Activated gamma-delta T cell treated with anti-CD3 and anti-CD28 coated beads, Interleukin-2, amount 50 U/mL, for 16 hours (primary cell): ENCODE data around the gene BRD8.
"Not testable (repeated sequence)": the region's sequence is repeated elsewhere in the genome, so short reads cannot be mapped to it uniquely, and the experiment has no call there.

Source experiments
- DNase-seq: peaks from one replicate; pipeline ENCODE4 v3.0.0-alpha.2; 2020; ENCODE audit warnings: low read depth

BRD8 gene

DNA sequence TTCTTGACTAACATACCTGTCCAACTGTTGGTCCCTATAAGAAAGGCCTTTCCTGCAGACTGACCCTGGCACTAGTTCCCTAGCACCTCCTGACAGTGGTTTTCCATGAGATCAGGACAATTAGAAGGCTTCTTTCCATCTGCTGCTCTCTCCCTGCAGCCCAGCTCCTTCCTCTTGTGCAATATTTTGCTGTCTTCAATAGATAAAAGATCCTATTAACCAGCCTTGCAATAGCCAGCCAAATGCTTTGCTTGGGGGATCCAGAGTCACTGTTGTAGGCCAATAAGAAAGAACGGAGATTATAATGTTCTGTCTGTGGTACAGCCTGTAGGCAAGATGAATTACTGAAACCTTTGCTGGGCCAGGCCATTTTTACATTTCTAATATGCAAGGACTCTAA lies 20.8 kb downstream of the BRD8 start:
- no peak for DNase-seq

DNA sequence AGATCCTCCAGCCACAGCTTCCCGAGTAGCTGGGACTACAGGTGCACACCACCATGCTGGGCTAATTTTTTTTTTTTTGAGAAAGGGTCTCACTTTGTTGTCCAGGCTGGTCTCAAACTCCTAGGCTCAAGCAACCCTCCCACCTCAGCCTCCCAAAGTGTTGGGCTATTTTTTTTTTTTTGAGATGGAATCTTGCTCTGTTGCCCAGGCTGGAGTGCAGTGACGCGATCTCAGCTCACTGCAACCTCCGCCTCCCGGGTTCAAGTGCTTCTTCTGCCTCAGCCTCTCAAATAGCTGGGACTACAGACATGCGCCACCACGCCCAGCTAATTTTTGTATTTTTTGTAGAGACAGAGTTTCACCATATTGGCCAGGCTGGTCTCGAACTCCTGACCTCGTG lies 22.5 kb downstream of the BRD8 start:
- not testable (repeated sequence) for DNase-seq

DNA sequence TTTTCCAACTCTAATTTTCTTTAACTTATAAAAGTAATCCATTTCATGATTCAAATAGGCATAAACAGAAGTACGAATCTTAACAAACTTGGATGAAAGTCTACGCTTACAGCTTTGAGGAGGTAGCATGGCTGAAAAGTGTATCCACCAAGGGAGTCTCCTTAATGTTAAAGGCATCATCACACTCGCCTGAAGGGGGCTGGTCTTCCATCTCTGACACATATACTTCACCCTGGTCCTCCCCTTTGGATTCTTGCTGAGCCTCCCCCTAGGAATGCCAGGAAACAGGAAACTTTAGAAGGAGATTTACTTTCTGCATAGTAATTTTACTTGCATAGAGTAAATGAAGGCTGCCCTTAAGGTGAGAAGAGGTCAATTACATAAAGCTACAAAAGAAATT lies 28.9 kb downstream of the BRD8 start:
- no peak for DNase-seq

DNA sequence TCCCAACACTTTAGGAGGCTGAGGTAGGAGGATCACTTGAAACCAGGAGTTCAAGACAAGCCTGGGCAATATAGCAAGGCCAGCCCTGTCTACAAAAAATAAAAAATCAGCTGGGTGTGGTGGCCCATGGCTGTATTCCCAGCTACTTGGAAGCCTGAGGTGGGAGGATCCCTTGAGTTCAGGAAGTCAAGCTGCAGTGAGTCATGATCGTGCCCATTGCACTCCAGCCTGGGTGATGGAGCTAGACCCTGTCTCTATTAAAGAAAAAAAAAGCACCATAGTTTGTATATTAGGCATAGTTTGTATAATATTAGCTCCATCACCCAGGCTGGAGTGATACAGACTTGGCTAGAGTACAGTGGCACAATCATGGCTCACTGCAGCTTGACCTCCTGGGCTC lies 29.6 kb downstream of the BRD8 start:
- no peak for DNase-seq

DNA sequence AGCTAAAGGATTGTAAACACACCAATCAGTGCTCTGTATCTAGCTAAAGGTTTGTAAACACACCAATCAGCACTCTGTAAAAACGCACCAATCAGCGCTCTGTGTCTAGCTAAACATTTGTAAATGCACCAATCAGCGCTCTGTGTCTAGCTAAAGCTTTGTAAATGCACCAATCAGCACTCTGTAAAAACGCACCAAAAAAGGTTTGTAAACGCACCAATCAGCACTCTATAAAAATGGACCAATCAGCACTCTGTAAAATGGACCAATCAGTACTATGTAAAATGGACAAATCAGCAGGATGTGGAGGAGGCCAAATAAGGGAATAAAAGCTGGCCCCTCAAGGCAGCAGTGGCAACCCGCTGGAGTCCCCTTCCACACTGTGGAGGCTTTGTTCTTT lies 34.9 kb downstream of the BRD8 start:
- DNase-seq: not testable (repeated sequence)

DNA sequence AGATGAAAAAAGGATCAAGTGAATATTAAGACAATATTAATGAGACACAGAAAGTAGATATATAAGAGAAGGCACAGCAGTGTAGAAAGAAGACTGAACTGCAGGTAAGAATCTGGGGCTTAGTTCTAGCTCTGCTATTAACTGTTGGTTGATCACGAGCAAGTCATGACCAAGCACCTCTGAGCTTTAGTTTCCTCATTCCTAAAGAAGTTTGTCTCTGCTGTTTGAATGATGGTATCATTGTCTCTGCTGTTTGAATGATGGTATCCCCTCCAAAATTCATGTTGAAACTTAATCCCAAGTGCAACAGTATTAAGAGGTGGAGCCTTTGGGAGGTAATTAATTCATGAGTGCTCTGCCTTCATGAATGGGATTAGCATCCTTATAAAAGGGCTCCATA lies 36.7 kb downstream of the BRD8 start:
- no peak for DNase-seq

DNA sequence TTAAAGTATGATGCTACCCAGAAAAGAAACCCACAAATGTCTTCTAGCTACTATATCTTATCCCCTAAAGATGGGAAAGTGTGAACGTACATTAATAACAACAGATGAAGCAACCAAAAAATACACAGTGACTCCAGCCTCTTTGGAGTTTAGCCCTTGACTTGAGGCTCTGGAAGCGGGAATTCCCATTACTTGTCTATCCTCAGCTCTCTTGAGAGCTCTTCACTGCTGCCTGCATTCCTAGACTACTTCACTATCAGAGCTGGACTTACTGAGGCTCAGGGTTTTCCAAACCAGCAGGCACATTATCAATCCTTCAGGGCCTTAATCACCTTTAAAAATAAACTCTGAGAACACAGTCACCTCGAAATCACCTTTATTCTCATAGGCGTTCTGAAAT lies 38.2 kb downstream of the BRD8 start:
- DNase-seq: no peak

DNA sequence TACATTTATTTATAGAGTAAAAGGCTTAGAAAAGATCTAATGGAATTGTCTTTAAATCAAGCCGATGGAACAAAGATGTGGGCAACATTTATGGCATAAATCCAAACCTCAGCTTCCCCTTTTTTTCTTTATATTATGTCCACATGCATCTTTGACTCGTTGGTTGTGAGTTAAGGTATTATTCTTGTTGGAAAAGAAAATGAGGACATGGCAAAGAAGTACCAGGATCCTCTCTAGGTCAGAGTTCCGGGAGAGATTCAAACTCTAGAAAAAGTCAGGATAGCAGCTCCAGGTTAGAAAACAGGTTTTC lies 38.7 kb downstream of the BRD8 start:
- DNase-seq: no peak

DNA sequence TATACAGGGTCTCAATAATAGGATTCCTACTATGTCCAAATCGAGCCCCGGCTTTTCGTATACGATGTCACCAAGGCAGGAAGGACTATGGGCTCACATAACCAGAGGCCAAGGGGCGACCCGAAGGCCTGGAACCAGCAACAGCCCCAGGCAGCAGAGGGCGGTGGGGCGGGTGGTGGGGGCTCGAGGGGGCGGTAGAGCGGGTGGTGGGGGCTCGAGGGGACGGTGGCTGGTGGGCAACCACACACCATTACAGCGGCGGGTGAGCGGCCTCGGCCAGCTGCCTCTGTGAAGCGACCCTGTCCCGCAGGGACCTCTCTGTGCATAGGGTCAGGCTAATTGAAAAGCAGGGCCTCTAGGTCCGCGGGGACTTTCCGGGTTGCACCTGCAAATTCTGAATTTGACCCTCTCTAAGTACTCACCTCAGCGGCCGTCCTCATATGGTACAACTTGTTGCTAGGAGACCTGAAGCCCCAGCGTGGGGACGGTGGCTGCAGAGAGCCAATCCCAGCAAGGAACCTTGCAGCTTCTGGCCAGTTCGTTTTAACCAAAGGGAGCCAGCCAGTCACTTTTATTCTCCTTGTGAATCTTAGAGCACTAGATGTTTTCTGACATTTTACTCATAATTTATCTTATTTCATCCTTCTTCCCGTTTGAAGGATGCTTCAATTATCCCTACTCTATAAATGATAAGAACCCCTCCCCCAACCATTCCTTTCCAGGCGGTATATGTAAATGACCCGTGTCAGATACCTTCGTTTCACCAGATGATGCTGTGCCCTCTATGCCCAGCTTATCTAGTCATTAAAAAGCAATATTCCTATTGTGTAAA lies 39.3 kb downstream of the BRD8 start, which contains the start of gene NME5:
TSS of gene NME5 (minus strand) at position 480 of the 832 bp plus-strand sequence. CDS start 648 bp downstream, outside the sequence.
- no peak for DNase-seq

DNA sequence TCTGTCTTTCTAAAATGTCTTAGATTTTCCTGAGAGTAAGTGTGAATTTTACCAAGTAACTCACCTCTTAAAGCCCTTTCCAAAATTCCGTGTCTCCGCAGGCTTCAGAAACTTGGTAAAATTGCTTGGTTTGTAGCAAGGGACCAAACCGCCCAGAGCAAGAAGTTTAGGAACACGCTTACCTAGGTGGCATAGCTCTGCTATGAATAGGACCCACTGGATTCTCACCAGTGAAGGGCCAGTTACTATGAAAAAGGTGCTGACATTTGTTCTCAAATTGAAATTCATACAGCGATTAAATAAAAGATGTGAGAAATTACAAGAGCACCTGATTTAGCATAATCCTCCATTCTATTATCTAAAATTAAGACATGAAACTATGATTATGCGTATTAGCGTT lies 45.9 kb downstream of the BRD8 start:
- DNase-seq: no peak

DNA sequence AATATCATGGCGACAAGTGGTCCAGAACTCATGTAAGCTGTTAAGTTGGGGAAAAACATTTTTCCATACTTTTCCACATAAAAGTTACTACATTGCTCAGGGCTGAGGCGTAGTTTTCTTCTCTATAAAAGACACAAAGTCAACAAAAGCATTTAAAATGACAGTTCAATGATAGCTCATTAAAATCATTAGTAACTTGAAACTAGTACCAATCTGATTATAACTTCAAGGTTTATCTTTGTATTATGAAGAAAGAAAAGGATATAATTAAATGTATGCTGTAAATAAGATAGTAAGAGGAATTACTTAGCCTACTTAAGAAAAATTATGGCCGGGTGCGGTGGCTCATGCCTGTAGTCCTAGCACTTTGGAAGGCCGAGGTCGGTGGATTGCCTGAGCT lies 49.1 kb downstream of the BRD8 start:
- no peak for DNase-seq

DNA sequence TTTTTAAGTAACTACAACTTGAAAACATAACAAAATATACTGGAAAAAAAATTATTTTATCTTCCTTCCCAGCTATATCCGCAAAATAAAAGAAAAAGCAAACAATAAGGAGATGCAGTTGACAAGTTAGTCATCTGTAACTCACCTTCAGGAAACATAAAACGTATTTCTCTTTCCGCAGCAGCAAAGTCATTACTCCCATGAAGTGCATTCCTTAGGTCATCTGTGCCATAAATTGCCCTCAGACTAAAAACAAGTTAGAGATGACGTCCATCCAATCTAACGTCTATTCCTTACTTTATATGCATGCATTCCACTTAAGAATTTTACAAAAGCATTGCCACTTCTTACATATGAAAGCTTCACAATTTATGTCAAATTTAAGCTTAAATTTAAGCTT lies 50.1 kb downstream of the BRD8 start:
- DNase-seq: no peak

DNA sequence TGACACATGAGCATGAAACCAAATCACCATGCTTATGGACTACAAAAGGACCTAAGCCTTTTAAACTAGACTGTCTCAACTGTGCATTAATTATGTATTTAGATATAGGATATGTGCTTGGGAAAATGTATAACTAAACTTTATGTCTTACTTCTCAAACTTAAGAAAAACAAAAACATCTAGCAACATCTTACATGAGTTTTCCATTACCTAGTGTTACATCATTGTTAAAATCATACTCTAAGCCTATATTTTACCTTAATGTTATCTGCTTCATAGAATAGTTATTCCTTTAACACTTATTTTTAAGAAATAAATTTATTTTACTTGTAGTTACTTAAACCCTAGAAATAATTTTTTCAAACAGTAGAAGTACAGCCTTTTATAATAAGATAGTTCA lies 63.2 kb downstream of the BRD8 start:
- no peak for DNase-seq

DNA sequence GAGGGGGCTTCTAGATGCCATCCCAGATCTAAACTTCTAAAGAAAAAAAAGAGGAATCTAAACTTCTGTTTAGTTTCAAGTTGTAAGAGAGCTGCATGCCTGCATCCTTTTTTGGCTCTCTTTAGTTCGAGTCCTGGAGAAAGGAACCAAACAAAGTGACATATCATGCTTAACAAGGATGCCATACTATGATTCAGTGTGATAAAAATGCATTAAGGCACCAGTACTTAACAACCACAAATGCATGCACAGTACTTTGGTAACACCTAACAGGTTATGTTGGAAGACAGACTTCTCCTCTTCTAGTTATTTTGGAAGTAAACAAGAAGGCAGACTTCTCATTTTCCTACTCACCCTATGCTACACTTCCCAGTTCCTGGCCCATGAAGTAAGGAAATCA lies 66.5 kb downstream of the BRD8 start:
- DNase-seq: no peak

DNA sequence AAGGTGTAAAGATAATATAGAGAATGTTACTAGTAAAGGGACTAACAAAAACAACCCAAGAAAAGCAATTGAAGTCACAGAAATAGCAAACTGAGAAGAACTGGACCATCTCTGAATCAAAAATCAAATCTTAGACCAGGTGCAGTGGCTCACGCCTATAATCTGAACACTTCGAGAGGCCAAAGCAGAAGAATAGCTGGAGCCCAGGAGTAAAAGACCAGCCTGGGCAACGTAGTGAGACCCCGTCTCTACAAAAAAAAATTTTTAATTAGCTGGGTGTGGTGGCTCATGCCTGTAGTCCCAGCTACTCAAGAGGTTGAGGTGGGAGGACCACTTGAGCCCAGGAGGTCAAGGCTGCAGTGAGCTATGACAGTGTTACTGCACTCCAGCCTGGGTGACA lies 67.2 kb downstream of the BRD8 start:
- no peak for DNase-seq

DNA sequence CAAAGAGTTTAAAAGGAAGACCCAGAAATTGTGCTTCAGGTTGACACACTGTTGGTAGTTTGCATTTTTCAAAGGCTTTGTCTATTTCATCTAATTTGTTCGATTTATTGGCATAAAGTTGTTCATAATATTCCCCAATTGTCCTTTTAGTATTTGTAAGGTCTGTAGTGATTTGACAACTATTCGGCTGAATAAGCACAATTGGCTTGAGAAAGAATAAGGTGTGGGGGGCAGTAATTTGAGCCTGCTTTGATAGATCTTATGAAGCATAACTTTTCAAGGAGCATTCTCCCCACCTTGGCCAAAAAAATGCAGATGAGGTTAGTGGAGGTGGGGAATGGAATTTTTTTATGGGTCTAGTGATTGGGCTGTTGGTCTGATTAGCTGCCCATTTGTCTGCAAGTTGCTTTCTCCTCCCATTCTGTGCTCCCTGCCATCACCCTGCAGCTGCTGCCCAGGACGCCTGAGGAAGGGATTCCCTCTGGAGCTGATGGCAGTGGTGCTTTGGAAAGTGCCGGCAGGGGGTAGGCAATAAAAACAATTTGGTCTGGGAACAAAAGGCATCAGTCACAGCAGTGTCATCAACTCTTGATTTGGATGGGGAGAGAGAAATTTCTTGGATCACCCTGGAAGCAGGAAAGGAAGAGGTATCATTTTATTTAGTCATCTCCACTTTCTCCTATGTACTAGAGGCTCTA lies 68.0 kb downstream of the BRD8 start:
- no peak for DNase-seq

DNA sequence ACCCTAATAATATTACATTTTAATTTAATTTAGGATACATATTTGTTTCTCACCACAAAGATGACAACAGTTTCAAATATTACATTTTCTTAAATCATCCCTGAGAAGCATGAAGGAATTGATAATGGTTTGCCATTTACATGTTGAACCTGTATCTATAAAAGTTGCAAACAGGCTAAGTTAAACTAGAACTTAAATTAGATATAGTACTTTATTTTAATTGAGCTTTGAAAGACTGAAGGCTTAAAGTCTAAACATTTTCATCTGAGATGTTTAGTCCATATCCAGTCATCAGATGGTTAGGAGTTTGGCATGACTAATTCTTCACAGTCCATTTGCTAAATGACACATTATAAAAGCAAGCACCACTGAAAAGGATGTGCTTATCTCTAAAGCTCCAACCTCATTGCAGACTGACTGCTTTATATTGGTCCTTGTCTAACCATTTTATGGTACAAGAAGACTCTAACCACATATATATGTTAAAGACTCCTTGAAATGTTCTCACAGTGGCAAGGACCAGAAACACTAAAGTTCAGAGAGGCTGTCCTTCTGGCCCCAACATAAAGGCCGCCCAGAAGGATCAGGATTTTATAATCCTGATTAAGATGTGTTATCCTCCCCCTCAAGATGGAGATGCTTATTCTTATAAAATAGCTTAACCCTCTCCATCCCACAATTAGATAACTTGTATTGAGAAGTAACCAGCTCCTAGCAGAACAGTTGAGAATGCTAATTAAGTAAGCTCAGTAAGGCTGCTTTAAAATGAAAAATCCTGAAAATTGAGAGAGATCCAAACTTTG lies 68.8 kb downstream of the BRD8 start:
- no peak for DNase-seq

DNA sequence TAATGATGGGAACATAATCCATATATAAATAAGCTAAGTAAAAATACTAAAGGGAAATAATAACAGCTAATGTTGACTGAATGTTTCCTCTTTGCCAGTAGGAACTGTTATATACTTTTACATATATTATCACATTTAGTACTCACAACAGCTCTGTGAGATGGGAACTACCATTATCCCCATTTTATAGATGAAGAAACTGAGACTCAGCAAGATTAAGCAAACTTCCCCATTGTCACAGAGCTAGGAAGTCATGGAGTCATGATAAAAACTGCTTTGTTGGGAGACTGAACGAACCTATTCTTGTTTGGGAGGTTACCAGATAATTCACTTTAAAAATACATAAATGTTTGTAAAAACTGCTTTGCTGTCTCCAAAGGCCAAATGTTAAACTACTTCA lies 71.2 kb downstream of the BRD8 start:
- DNase-seq: no peak

DNA sequence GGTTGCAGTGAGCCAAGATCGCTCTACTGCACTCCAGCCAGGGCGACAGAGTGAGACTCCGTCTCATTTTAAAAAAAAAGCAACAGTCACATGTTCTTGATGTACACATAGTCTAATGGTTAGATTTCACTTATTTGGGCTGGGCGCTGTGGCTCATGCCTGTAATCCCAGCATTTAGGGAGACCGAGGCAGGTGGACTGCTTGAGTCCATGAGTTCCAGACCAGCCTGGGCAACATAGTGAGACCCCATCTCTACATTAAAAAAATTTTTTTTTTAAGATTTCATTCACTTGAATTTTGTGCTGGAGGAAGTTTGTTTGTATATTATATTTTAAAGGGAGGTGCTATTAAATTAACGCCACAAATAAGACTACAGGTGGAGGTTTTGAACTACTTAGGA lies 72.7 kb downstream of the BRD8 start:
- DNase-seq: no peak

DNA sequence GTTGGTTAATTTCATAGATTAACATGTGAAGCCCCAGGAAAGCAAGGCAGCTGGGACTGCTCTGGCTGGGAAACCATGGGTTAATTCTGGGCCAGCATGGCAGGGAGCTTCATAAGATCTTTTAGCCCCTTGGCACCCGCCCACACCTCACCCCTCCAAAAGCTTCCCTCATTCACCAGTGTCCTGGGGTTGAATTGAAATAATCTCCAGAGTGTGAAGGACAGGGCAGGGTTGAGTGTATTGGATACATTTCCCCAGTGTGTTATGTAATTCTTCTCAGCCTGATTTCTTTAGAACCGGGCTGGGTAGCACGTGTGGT lies 75.2 kb downstream of the BRD8 start:
- no peak for DNase-seq

DNA sequence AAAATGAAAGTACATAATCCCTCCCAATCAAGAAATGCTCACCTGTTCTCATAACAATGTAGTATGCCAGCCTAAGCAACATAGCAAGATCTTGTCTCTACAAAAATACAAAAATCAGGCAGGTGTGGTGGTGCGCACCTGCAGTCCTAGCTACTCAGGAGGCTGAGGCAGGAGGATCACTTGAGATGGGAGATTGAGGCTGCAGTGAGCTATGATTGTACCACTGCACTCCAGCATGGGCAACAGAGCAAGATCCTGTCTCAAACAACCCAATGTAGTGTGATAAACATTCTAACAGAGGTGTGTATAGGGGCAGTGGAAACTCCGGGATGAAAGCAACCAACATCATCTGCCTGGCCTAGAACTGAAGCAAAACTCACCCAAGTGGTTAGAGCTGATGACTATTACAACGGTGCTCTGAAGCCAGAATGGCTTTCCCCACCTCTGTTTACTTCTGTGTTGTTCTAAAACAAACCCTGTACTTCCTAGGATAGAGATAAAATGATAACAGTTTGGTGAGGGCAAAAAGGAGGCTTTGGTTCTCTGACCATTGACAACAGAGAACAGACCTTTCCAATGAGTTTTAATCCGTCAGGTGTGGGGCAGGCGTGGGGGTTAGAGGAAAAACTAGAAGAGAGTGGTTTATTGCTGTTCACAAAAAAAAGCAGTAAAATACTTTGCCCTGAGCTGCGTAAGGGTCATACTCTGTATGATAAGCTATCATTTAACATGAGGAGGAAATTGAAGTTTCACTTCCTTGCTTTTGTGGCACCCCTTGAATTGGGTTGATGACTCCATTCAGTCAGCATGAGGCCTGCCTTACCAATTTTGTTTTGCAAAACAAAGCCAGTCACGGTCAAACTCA lies 75.7 kb downstream of the BRD8 start:
- no peak for DNase-seq
